GM12878 (cell line): ENCODE measurements around the gene DGKB. TPM values are rescaled to one million over a fixed set of nuclear protein-coding genes. Genes with fewer than 3 reads are reported as not detected.
A peak's percentile ranks its signal among the peaks of the same experiment; 100 is the strongest.

ENCODE experiments used
- ATAC-seq: fragments of 200-7000 bp; cut with Tn5 transposase; 3 replicates; pipeline ENCODE4 v1.9.1; 2020; ENCODE audit warnings: mild to moderate bottlenecking, moderate library complexity
- BruUV-seq: library from RNA; stranded (reverse); fragments of 400-500 nt; replicated peaks from 2 replicates; lab custom pipeline; 2021; lab: Mats Ljungman, UMichigan
- CTCF ChIA-PET: fragments of 300-600 bp; sonication (Branson Sonifier 250); formaldehyde crosslinking; extraction: SDS; loops from one replicate; lab custom pipeline; 2021; ENCODE audit warnings: inconsistent platforms; lab: Yijun Ruan, JAX
- POLR2A ChIA-PET: fragments of 350-600 bp; formaldehyde crosslinking; extraction: SDS; loops from one replicate; lab custom pipeline; 2021; ENCODE audit warnings: inconsistent platforms; lab: Charles Lee
- RAD21 ChIA-PET: fragments of 300-600 bp; sonication (Branson Sonifier 250); formaldehyde crosslinking; loops from one replicate; lab custom pipeline; 2023; ENCODE audit warnings: antibody characterized with exemption; ENCODE audit not compliant: unreplicated experiment; lab: Charles Lee
- SMC1A ChIA-PET: fragments of 300-600 bp; sonication (Branson Sonifier 250); formaldehyde crosslinking; loops from one replicate; lab custom pipeline; 2023; ENCODE audit not compliant: unreplicated experiment, uncharacterized antibody; lab: Charles Lee
- DNase-seq: peaks from one replicate; pipeline ENCODE4 v3.0.0-alpha.2; 2011; ENCODE audit warnings: low read depth, low spot score
- FAIRE-seq: peaks from 3 replicates; lab custom pipeline; 2011; peaks lifted over from hg19 to GRCh38; lab: Jason Lieb, UNC
- H2AFZ ChIP-seq: 2 replicates; pipeline ENCODE4 v1.6.0; 2011; ENCODE audit warnings: low read depth, low read length, control low read depth; ENCODE audit not compliant: control insufficient read depth
- H3K27ac ChIP-seq: 2 replicates; pipeline ENCODE4 v1.5.1; 2011; ENCODE audit warnings: control low read depth; ENCODE audit not compliant: control insufficient read depth, insufficient read depth
- H3K27me3 ChIP-seq, 2 experiments: replicated peaks in 1 of 2; 2 replicates each; pipeline versions ENCODE4 v1.6.0 to v1.6.1; 2011; ENCODE audit warnings: low read length in 1 of 2; ENCODE audit not compliant: control insufficient read depth in 2 of 2, insufficient read depth in 2 of 2
- H3K36me3 ChIP-seq, 2 experiments: 2 replicates each; pipeline ENCODE4 v1.5.1; 2011; ENCODE audit warnings: low read length in 1 of 2; ENCODE audit not compliant: control insufficient read depth in 2 of 2, insufficient read depth in 2 of 2
- H3K4me1 ChIP-seq: 2 replicates; pipeline ENCODE4 v1.6.1; 2011; ENCODE audit warnings: mild to moderate bottlenecking, low read length, moderate library complexity, mixed read lengths; ENCODE audit not compliant: control insufficient read depth, insufficient read depth
- H3K4me2 ChIP-seq: 2 replicates; pipeline ENCODE4 v1.6.0; 2011; ENCODE audit warnings: control low read depth; ENCODE audit not compliant: control insufficient read depth, insufficient read depth
- H3K4me3 ChIP-seq: fragments of 200-600 bp; sonication (generic); 2 replicates; pipeline ENCODE4 v1.5.1; 2016
- H3K79me2 ChIP-seq: 2 replicates; pipeline ENCODE4 v1.6.0; 2011; ENCODE audit warnings: low read length; ENCODE audit not compliant: control insufficient read depth, insufficient read depth
- H3K9ac ChIP-seq: 2 replicates; pipeline ENCODE4 v1.8.0; 2011; ENCODE audit warnings: low read length, control low read depth, mixed read lengths; ENCODE audit not compliant: control insufficient read depth, insufficient read depth
- H3K9me3 ChIP-seq: replicated peaks from 3 replicates; pipeline ENCODE4 v1.5.1; 2011; ENCODE audit warnings: mild to moderate bottlenecking, low read length; ENCODE audit not compliant: control insufficient read depth, insufficient read depth
- H4K20me1 ChIP-seq: 2 replicates; pipeline ENCODE4 v1.6.0; 2011; ENCODE audit not compliant: control insufficient read depth, insufficient read depth
- BHLHE40 ChIP-seq, 2 experiments: fragments of 450-650 bp in 1 of 2; IDR thresholded peaks; 2 replicates each; pipeline ENCODE4 v1.6.1; 2011 to 2017; ENCODE audit warnings: low read depth in 2 of 2, borderline replicate concordance in 1 of 2, improper control_type of control experiment in 1 of 2, low read length in 1 of 2, mild to moderate bottlenecking in 1 of 2
- CEBPB ChIP-seq, 2 experiments: fragments of 150-350 bp in 1 of 2; IDR thresholded peaks; 2 replicates each; pipeline ENCODE4 v1.6.1; 2012 to 2014; ENCODE audit warnings: low read depth in 2 of 2, low read length in 2 of 2, borderline replicate concordance in 1 of 2, inconsistent platforms in 1 of 2
- CREM ChIP-seq: IDR thresholded peaks from 2 replicates; pipeline ENCODE4 v1.6.1; 2014; ENCODE audit warnings: antibody characterized with exemption, low read depth
- FOXM1 ChIP-seq: IDR thresholded peaks from 2 replicates; pipeline ENCODE4 v1.6.1; 2012; ENCODE audit warnings: low read depth, mild to moderate bottlenecking, inconsistent platforms, low read length, moderate library complexity
- HDAC6 ChIP-seq: fragments of 200-600 bp; sonication (generic); IDR thresholded peaks from one replicate; pipeline ENCODE4 v1.8.0; 2017; ENCODE audit warnings: antibody characterized with exemption; ENCODE audit not compliant: unreplicated experiment
- IKZF1 ChIP-seq: fragments of 450-650 bp; conservative IDR thresholded peaks from 2 replicates; pipeline ENCODE4 v1.6.1; 2017; ENCODE audit warnings: antibody characterized with exemption, mild to moderate bottlenecking
- IRF4 ChIP-seq: IDR thresholded peaks from 2 replicates; pipeline ENCODE4 v1.6.1; 2011; ENCODE audit warnings: low read depth, low read length
- MEF2B ChIP-seq: fragments of 450-650 bp; IDR thresholded peaks from 2 replicates; pipeline ENCODE4 v1.6.1; 2018; ENCODE audit warnings: mild to moderate bottlenecking, moderate library complexity; ENCODE audit not compliant: partially characterized antibody, poor library complexity, severe bottlenecking
- NBN ChIP-seq: fragments of 450-650 bp; IDR thresholded peaks from 2 replicates; pipeline ENCODE4 v1.6.1; 2016
- POLR2A ChIP-seq: IDR thresholded peaks from 2 replicates; pipeline ENCODE4 v1.6.1; 2011; ENCODE audit warnings: low read depth, mild to moderate bottlenecking, low read length
- POLR2AphosphoS2 ChIP-seq: IDR thresholded peaks from 2 replicates; pipeline ENCODE4 v1.6.1; 2011; ENCODE audit warnings: low read depth, mild to moderate bottlenecking, low read length, improper control_type of control experiment, moderate library complexity
- POU2F2 ChIP-seq: IDR thresholded peaks from 3 replicates; pipeline ENCODE4 v1.6.1; 2011; ENCODE audit warnings: low read depth, mild to moderate bottlenecking, low read length, borderline replicate concordance
- RCOR1 ChIP-seq: conservative IDR thresholded peaks from 2 replicates; pipeline ENCODE4 v1.6.1; 2012; ENCODE audit warnings: low read depth, low read length, improper control_type of control experiment
- SMAD1 ChIP-seq: fragments of 450-650 bp; IDR thresholded peaks from 2 replicates; pipeline ENCODE4 v1.6.1; 2018; ENCODE audit warnings: mild to moderate bottlenecking, low read depth; ENCODE audit not compliant: partially characterized antibody
- ZNF622 ChIP-seq: fragments of 450-650 bp; IDR thresholded peaks from 2 replicates; pipeline ENCODE4 v1.6.1; 2017; ENCODE audit warnings: mild to moderate bottlenecking, inconsistent platforms
- ZZZ3 ChIP-seq: IDR thresholded peaks from 2 replicates; pipeline ENCODE4 v1.6.1; 2011; ENCODE audit warnings: low read depth; ENCODE audit not compliant: control insufficient read depth, insufficient read length
- WGBS: methylation state at CpG from one replicate; pipeline ENCODE4 v1.1.6; 2016; ENCODE audit warnings: low lambda C conversion rate; ENCODE audit not compliant: insufficient replicate concordance, insufficient coverage; ENCODE audit errors: missing lambda C conversion rate; 5-methylcytosine and 5-hydroxymethylcytosine counted together
- in situ Hi-C: fragments of 300-500 bp; cut with MboI; formaldehyde crosslinking; loops from 9 replicates; pipeline ENCODE4 v1.14.3; 2018; ENCODE audit warnings: mixed read lengths
- intact Hi-C: fragments of 100-400 bp; cut with micrococcal nuclease; formaldehyde crosslinking; loops from one replicate; pipeline ENCODE4 v1.14.2; 2022; ENCODE audit not compliant: unreplicated experiment
- polyA plus RNA-seq, 11 experiments: library from polyadenylated mRNA; depleted of rRNA in 4 of 11; unstranded in 6 of 11; stranded (reverse) in 5 of 11; fragments of >200 nt; fragmentation: Nextera tagmentation in 4 of 11; fragmentation: Illumina TruSeq in 1 of 11; extraction: Ambion mirVana in 4 of 11; extraction: Trizol in 1 of 11; gene quantifications; 1 replicate in 1 of 11; 2 replicates in 10 of 11; pipeline versions ENCODE4 v1.2.1 to v1.2.3, GENCODE V29; 2011 to 2016; ENCODE audit warnings: inconsistent platforms in 2 of 11, missing spikeins in 2 of 11, low read depth in 1 of 11
- total RNA-seq, 4 experiments: library from RNA; depleted of rRNA in 3 of 4; stranded (reverse); fragments of >200 nt in 3 of 4; fragmentation: Illumina TruSeq in 1 of 4; extraction: Trizol in 1 of 4; gene quantifications; 2 replicates each; pipeline versions ENCODE4 v1.2.1 to v1.2.3, GENCODE V29; 2013 to 2021
- TF ChIP-seq, protein P1 (sequence below): IDR thresholded peaks from 2 replicates; pipeline ENCODE4 v1.6.1; 2011; ENCODE audit warnings: low read depth, low read length, improper control_type of control experiment, borderline replicate concordance

DGKB gene
- total and polyA plus RNA-seq, 10 of the 15 experiments (the other 5 are each of a cell fraction or from before 2014, with no cell fraction given), result 0.02 to 0.10 (median 0.04) TPM; not detected in 6

DNA sequence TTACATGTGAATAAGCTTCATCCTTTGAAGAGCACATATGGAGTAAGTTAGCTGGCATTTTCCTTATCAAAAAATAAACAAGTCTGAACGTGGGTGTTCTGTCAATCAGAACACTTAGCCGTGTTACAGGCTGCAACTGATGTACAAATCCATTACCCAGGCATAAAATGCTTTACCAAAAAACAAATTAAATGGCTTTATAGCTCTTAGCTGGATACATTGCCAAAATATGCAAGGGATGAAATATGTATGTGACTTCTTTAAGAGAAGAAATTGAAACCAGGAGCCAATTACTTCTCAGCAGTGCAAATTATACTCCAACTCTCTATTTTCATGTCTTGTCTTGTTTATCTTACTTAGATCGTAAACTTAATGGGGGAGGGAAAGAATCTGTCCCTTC, 214.8 kb downstream of the DGKB start:
- peak; percentile 31; the same call in 2 of the 3 replicates for ATAC-seq
- Histone ChIP-seq H3K36me3 (no peaks in the 10 kb centered on the region), H3K79me2 (no peaks in the 10 kb centered on the region), H3K27ac (no peak overlapping the region), H3K4me1 (no peaks in the 10 kb centered on the region), H3K9ac (no peak overlapping the region), H4K20me1 (no peaks in the 10 kb centered on the region), H3K9me3 (no peaks in the 10 kb centered on the region), H3K4me2 (no peak overlapping the region), H3K27me3 (no peaks in the 10 kb centered on the region), H3K4me3 (no peak overlapping the region), H2AFZ (no peak overlapping the region)
- ChIA-PET SMC1A (interaction anchor here (0.5 to 1.0 kb wide), 3 partner anchors 10 to 1406 kb away, joined by 3 read pairs; no protein-coding TSS in a partner anchor), RAD21 (interaction anchor here (0.8 kb wide), 1 partner anchor 231 kb away, joined by 3 read pairs; no protein-coding TSS in a partner anchor), CTCF (interaction anchor here (0.7 to 1.7 kb wide), 7 partner anchors 11 to 1412 kb away, joined by 3 to 9 read pairs (median 3); no protein-coding TSS in a partner anchor), POLR2A (no interaction called here)
- 10% methylated on average over 3 of the region's 3 CpGs for WGBS
- FAIRE-seq, result no peak
- TF ChIP-seq ZNF622, result no peak
- TF ChIP-seq HDAC6, result no peak
- TF ChIP-seq IKZF1, result no peak
- no TSS peak for BruUV-seq
- in situ Hi-C loops, result no loop called here
- DNase-seq, result no peak
- intact Hi-C loops, result no loop called here

DNA sequence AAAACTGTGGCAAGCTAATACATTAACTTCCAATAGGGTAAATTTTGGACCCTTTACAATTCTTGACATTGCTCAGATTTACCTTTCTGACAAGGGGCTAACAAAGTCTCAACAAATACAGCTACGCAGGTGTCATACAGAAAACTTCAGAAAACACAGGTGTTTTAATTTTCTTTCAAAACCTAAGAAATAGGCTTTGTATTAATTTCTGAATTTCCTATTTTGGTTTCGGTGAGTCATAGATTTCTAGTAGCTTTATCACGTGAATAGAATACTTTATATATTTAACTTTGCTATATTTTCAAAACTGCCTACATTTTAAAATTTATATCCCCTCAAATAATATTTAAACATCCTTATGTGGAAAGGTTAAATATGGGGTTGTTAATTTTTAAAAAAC, 215.3 kb downstream of the DGKB start:
- intact Hi-C loops, result no loop called here
- Histone ChIP-seq H2AFZ (no peak overlapping the region), H3K27ac (no peak overlapping the region), H3K79me2 (no peaks in the 10 kb centered on the region), H4K20me1 (no peaks in the 10 kb centered on the region), H3K27me3 (no peaks in the 10 kb centered on the region), H3K4me2 (no peak overlapping the region), H3K4me3 (no peak overlapping the region), H3K36me3 (no peaks in the 10 kb centered on the region), H3K9me3 (no peaks in the 10 kb centered on the region), H3K9ac (no peak overlapping the region), H3K4me1 (no peaks in the 10 kb centered on the region)
- in situ Hi-C loops, result no loop called here
- BruUV-seq, result no TSS peak
- POLR2A ChIA-PET, result no interaction called here
- ATAC-seq (peak; percentile 51), DNase-seq (no peak), FAIRE-seq (no peak)
- 14% methylated on average over 3 of the region's 3 CpGs for WGBS
- CTCF ChIA-PET, result interaction anchor here (0.7 to 1.7 kb wide), 8 partner anchors 10 to 1411 kb away, joined by 3 to 9 read pairs (median 4); no protein-coding TSS in a partner anchor
- SMC1A ChIA-PET, result interaction anchor here (1.0 kb wide), 2 partner anchors 12 to 1406 kb away, joined by 3 read pairs; no protein-coding TSS in a partner anchor
- RAD21 ChIA-PET, result interaction anchor here (0.8 kb wide), 1 partner anchor 231 kb away, joined by 3 read pairs; no protein-coding TSS in a partner anchor
- no peak for TF ChIP-seq FOXM1
- no peak for TF ChIP-seq NBN
- TF ChIP-seq SMAD1, result no peak
- TF ChIP-seq RCOR1, result no peak
- TF ChIP-seq, protein P1, sequence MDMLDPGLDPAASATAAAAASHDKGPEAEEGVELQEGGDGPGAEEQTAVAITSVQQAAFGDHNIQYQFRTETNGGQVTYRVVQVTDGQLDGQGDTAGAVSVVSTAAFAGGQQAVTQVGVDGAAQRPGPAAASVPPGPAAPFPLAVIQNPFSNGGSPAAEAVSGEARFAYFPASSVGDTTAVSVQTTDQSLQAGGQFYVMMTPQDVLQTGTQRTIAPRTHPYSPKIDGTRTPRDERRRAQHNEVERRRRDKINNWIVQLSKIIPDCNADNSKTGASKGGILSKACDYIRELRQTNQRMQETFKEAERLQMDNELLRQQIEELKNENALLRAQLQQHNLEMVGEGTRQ, result no peak
- TF ChIP-seq CEBPB (IDR thresholded peaks at IDR 0.05; ENCODE audit: borderline replicate concordance in 1 of 2, low read depth in 2 of 2, low read length in 2 of 2), result no peak
- TF ChIP-seq POLR2AphosphoS2, result no peak
- no peak for TF ChIP-seq MEF2B
- TF ChIP-seq CREM, result no peak
- no peak for TF ChIP-seq POU2F2
- TF ChIP-seq IRF4, result no peak
- TF ChIP-seq BHLHE40 (IDR thresholded peaks at IDR 0.05; ENCODE audit: borderline replicate concordance in 1 of 2, low read depth in 2 of 2, low read length in 1 of 2), result no peak
- no peak for TF ChIP-seq ZZZ3
- TF ChIP-seq POLR2A, result no peak
